Kasumi-1 (cell line): ENCODE results near the gene LZTR1.

Source experiments
- DNase-seq, 2 experiments: peaks; one replicate each; lab custom pipeline; 2025; lab: John Stamatoyannopoulos, UW

LZTR1 gene

DNA sequence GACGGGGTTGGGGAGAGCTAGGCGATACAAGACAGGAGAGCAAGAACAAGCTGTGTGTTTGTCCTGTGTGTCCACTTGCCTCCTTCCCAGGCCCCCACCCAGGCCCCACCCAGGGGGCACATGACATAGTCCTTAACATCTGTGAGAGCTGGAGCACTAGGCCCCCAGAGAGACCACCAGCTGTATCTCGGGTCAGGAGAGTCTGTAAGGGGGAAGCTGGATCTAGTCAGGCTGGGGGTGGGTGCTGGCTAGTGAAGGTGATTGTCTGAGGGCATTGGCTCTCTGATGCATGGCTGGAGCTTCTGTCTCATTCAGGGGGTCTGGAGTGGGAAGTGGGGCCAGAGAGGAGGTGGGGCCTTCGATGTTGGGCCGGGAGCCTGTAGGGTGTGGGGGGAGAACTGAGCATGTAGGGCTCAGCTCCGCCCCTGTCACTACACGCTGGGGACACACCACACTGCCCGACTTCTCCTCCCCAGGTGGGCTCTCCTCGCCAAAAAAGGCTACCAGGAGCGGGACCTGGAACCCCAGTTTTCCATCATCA, 33.4 kb downstream of the LZTR1 start:
- DNase-seq, result no peak

- DNase-seq, result no peak
Observed at GRCh38 chr22:21016644-21017420, 34.7 kb downstream of the LZTR1 start.

DNA sequence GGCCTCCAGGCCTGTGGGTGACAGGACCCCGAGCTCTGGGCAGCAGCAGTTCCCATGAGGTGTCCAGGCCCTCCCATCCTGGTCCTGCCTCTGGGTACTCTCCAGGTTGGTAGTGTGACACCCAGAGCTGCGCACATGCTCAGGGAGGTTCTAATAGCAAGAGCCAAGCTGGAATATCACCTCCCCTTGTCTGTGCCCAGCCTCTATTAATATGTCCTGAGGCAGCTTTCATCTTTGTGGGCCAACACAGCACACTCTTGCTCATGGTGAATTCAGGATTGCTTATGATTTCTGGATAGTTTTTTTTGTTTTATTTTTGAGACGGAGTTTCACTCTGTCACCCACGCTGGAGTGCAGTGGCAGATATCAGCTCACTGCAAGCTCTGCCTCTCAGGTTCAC, 36.2 kb downstream of the LZTR1 start:
- no peak for DNase-seq

GRCh38 chr22:21020802-21021429, 38.8 kb downstream of the LZTR1 start:
- DNase-seq, result peak; percentile 30 to 36

- DNase-seq, result no peak
Observed at GRCh38 chr22:21022507-21022906, 40.4 kb downstream of the LZTR1 start.

- DNase-seq, result no peak
Observed at GRCh38 chr22:21022955-21023614, 41.0 kb downstream of the LZTR1 start.

DNA sequence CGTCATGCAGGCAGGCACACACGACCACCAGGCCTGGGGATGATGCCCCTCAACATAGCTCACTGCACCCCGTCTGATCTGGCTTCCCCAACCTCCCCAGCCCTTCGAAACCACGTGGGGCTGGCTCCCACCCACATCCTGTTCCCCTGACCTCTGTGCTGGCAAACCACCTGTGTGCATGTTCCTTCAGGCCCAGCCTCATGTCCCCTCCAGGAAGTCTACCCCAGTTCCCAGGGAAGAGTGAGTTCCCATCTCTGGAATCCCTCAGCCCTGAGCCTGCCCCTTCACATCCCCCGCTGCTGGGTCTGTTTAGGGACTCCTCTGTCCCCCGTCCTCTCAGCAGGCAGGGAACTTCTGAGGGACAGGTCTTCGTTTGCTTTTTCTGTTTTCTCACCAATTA, 43.2 kb downstream of the LZTR1 start:
- no peak for DNase-seq

DNA sequence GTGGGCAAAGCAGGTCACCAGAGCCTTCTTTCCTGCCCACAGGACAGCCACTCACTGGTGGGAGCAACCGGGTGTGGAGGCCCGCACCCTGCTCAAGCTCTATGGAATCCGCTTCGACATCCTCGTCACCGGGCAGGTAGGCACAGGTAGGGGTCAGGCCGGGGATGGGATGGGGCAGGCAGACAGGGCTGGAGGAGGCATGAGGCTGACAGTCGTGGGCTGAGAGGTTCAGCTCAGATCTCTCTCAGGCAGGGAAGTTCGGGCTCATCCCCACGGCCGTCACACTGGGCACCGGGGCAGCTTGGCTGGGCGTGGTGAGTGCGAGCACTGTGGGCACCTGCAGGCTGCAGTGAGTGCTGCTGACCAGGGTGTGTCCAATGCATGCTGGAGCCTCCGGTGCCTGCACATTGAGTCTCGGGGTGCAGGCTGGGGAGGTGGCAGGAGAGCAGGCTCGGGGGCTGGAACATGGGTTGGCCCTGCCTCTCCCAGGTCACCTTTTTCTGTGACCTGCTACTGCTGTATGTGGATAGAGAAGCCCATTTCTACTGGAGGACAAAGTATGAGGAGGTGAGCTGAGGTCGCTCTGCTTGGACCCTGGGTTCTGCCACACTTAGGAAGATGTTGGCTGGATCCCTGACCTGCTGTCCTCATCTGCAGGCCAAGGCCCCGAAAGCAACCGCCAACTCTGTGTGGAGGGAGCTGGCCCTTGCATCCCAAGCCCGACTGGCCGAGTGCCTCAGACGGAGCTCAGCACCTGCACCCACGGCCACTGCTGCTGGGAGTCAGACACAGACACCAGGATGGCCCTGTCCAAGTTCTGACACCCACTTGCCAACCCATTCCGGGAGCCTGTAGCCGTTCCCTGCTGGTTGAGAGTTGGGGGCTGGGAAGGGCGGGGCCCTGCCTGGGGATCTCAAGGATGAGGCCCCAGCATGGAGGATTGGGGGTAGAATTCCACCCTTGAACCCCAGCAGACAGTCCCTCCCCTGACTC, 44.0 kb downstream of the LZTR1 start:
- no peak for DNase-seq

- no peak for DNase-seq
Observed at GRCh38 chr22:21026783-21027692, 44.9 kb downstream of the LZTR1 start.

DNA sequence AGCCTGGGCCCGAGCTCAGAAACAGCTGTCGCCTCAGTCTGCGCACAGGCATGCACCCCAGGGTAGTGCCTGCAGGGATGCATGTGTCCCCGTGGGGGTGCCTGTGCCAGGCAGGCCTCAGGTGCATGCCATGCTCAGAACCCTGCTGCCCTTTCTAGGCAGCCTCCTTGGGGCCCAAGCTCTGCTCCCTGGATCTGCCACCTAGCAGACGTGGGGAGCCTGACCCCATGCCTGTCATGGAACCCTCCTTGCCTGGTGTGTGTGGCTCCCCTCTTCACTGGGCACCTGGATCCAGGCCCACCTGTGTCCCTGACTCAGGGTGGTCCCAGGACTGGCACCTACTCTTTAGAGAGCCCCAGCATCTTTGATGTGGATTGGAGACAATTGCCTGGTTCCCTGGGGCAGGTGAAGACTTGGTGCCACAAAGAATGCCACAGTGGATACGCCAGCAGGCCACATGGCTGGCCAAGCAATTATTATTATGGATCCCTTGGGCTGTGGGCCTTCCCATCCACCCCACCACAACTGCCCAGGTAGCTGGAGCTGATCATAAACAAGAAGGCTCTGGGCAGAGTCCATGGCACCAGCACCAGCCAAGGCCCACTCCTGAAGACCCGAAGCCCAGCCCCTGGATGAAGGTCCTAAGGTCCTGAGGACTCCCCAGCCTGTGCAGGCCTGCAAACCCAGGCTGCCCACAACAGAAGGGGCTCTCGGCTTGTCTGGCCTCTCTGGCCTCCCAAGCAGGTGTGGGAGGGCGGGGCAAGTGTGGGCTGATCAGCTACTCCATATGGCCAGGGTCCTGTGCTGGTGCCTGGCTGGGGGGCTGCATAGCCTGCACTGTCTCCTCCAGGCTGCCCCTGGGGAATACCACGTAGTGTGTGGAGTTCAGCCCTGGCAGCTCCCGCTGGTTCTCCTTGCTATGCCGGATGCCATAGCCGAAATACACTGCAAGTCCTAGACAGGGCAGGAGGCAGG, 46.5 kb downstream of the LZTR1 start:
- DNase-seq, result no peak

- DNase-seq, result no peak
Observed at GRCh38 chr22:21029486-21030025, 47.5 kb downstream of the LZTR1 start.

GRCh38 chr22:21030032-21030431, 47.9 kb downstream of the LZTR1 start:
- no peak for DNase-seq

DNA sequence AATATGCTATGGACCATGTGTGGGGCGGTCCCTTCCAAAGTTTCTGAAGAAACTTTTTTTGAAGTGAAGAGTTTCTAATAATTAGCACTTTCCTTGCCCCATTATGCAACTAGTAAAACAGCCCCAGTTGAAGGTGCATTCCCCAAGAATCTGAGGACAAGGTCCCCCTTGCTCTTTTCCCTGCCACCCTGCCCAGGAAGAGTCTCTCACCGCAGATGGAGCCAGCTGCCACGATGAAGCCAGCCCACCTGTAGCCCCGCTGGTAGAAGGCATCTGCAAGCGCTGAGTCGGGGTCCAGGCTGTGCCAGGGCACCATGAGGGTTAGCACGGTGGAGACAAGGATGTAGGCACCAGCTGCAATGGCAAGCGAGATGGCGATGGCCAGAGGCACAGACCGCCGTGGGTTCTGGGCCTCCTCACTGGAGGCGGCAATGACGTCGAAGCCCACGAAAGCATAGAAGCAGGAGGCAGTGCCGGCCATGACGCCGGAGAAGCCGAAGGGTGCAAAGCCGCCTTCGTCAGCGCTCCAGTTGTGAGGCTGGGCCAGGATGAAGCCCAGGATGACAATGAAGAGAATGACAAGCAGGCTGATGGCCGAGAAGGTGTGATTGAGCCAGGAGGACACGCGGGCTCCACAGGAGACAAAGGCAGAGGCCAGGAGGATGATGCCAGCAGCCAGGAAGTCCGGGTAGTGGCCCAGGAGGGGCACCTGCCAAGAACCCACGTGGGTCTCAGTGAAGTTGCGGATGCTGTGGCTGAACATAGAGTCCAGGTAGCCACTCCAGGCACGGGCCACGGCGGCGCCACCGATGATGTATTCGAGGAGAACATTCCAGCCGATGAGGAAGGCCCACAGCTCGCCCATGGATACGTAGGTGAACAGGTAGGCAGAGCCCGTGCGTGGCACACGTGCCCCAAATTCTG, 48.8 kb downstream of the LZTR1 start:
- DNase-seq, result no peak

GRCh38 chr22:21031545-21032036, 49.5 kb downstream of the LZTR1 start:
- no peak for DNase-seq

GRCh38 chr22:21032037-21032867, 50.2 kb downstream of the LZTR1 start, which contains the start of gene SLC7A4:
SLC7A4 (minus strand) TSS chr22:21032561; CDS start chr22:21031812, 749 bp downstream.
- no peak for DNase-seq

GRCh38 chr22:21032868-21033688, 51.0 kb downstream of the LZTR1 start:
- no peak for DNase-seq
